Neural cell (in vitro differentiated cells): ENCODE results near the gene MVB12A. TPM values are rescaled to one million over a fixed set of nuclear protein-coding genes. Genes with fewer than 3 reads are reported as not detected.

Source experiments
- H2AFZ ChIP-seq: fragments of 200-600, 300-800 bp; sonication (generic), shearing (Covaris generic); 2 replicates; pipeline ENCODE4 v1.6.0; 2014; ENCODE audit warnings: low read depth, mild to moderate bottlenecking, antibody characterized with exemption, low read length, moderate library complexity
- H3F3A ChIP-seq: fragments of 200-600 bp; shearing (Covaris generic); 2 replicates; pipeline ENCODE4 v1.6.1; 2016; ENCODE audit warnings: mild to moderate bottlenecking, moderate library complexity, mixed read lengths, antibody characterized with exemption, low read length; ENCODE audit not compliant: insufficient read depth, poor library complexity, severe bottlenecking
- H3K27ac ChIP-seq: fragments of 200-600, 300-800 bp; sonication (generic), shearing (Covaris generic); 2 replicates; pipeline ENCODE4 v1.5.1; 2014; ENCODE audit warnings: mild to moderate bottlenecking, low read length, moderate library complexity
- H3K27me3 ChIP-seq: fragments of 300-800, 200-600 bp; sonication (generic), shearing (Covaris generic); 2 replicates; pipeline ENCODE4 v1.6.0; 2014; ENCODE audit warnings: mild to moderate bottlenecking, low read depth, low read length, moderate library complexity; ENCODE audit not compliant: insufficient read depth
- H3K36me3 ChIP-seq: fragments of 300-800, 200-600 bp; sonication (generic), shearing (Covaris generic); 2 replicates; pipeline ENCODE4 v1.5.1; 2014; ENCODE audit warnings: mild to moderate bottlenecking, antibody characterized with exemption, low read length, moderate library complexity; ENCODE audit not compliant: insufficient read depth
- H3K4me2 ChIP-seq: fragments of 300-800, 200-600 bp; sonication (generic), shearing (Covaris generic); 2 replicates; pipeline ENCODE4 v1.6.0; 2014; ENCODE audit warnings: mild to moderate bottlenecking, low read length
- H3K4me3 ChIP-seq: fragments of 300-800, 200-600 bp; sonication (generic), shearing (Covaris generic); 2 replicates; pipeline ENCODE4 v1.5.1; 2014; ENCODE audit warnings: mild to moderate bottlenecking, low read length, moderate library complexity
- H3K79me2 ChIP-seq: fragments of 200-600 bp; shearing (Covaris generic); replicated peaks from 2 replicates; pipeline ENCODE4 v1.6.0; 2014; ENCODE audit warnings: mild to moderate bottlenecking, low read length, moderate library complexity; ENCODE audit not compliant: insufficient read depth
- H3K9ac ChIP-seq: fragments of 300-800, 200-600 bp; sonication (generic), shearing (Covaris generic); 2 replicates; pipeline ENCODE4 v1.6.1; 2016; ENCODE audit warnings: mild to moderate bottlenecking, low read length, mixed read lengths
- H3K9me2 ChIP-seq: fragments of 200-600 bp; shearing (Covaris generic); 2 replicates; pipeline ENCODE4 v1.6.1; 2016; ENCODE audit warnings: mild to moderate bottlenecking, low read length, mixed read lengths; ENCODE audit not compliant: insufficient read depth
- H3K9me3 ChIP-seq: fragments of 200-600, 300-800 bp; sonication (generic), shearing (Covaris generic); 2 replicates; pipeline ENCODE4 v1.6.1; 2016; ENCODE audit warnings: mild to moderate bottlenecking, mixed run types, low read length, moderate library complexity, mixed read lengths
- H4K20me1 ChIP-seq: fragments of 200-600 bp; shearing (Covaris generic); 2 replicates; pipeline ENCODE4 v1.6.1; 2016; ENCODE audit warnings: mild to moderate bottlenecking, mixed run types; ENCODE audit not compliant: insufficient read depth
- CTCF ChIP-seq: fragments of 450-650 bp; IDR thresholded peaks from 2 replicates; pipeline ENCODE4 v1.5.1; 2014; ENCODE audit warnings: antibody characterized with exemption, mild to moderate bottlenecking, moderate library complexity; ENCODE audit not compliant: poor library complexity, severe bottlenecking
- EP300 ChIP-seq: fragments of 450-650 bp; conservative IDR thresholded peaks from 2 replicates; pipeline ENCODE4 v1.6.1; 2014; ENCODE audit warnings: antibody characterized with exemption, mild to moderate bottlenecking, moderate library complexity; ENCODE audit not compliant: poor library complexity, severe bottlenecking
- EZH2 ChIP-seq: fragments of 200-600, 300-800 bp; shearing (Covaris generic), sonication (generic); IDR thresholded peaks from 2 replicates; pipeline ENCODE4 v1.6.1; 2014; ENCODE audit warnings: antibody characterized with exemption, low read length, borderline replicate concordance, mild to moderate bottlenecking; ENCODE audit not compliant: insufficient read depth, poor library complexity, severe bottlenecking
- MXI1 ChIP-seq: fragments of 450-650 bp; conservative IDR thresholded peaks from 2 replicates; pipeline ENCODE4 v1.6.1; 2014; ENCODE audit warnings: antibody characterized with exemption, mild to moderate bottlenecking; ENCODE audit not compliant: poor library complexity, severe bottlenecking
- POLR2AphosphoS5 ChIP-seq: IDR thresholded peaks from 2 replicates; pipeline ENCODE4 v1.6.1; 2012
- RAD21 ChIP-seq: fragments of 450-650 bp; conservative IDR thresholded peaks from 2 replicates; pipeline ENCODE4 v1.6.1; 2014; ENCODE audit warnings: antibody characterized with exemption, mild to moderate bottlenecking, moderate library complexity
- REST ChIP-seq: IDR thresholded peaks from 2 replicates; pipeline ENCODE4 v1.6.1; 2012; ENCODE audit warnings: borderline replicate concordance
- SMC3 ChIP-seq: fragments of 450-650 bp; conservative IDR thresholded peaks from 2 replicates; pipeline ENCODE4 v1.6.1; 2014; ENCODE audit warnings: antibody characterized with exemption, mild to moderate bottlenecking, moderate library complexity; ENCODE audit not compliant: poor library complexity
- TAF1 ChIP-seq: IDR thresholded peaks from 2 replicates; pipeline ENCODE4 v1.6.1; 2012; ENCODE audit warnings: low read depth
- polyA plus RNA-seq: library from polyadenylated mRNA; depleted of rRNA; stranded (reverse); fragments of >200 nt; gene quantifications from 2 replicates; pipeline ENCODE4 v1.2.3, GENCODE V29; 2014

The MVB12A gene
- polyA plus RNA-seq, 1 donor from 2014 or later, result 43.8 TPM

- Histone ChIP-seq H3K4me2 (no peak overlapping the region), H2AFZ (no peak overlapping the region), H3K9ac (no peak overlapping the region), H3K27me3 (no peaks in the 10 kb centered on the region), H3K9me3 (no peaks in the 10 kb centered on the region), H3K9me2 (no peaks in the 10 kb centered on the region), H3K79me2 (no peaks in the 10 kb centered on the region), H3F3A (no peaks in the 10 kb centered on the region), H3K27ac (no peak overlapping the region), H3K4me3 (no peak overlapping the region), H4K20me1 (no peaks in the 10 kb centered on the region), H3K36me3 (no peaks in the 10 kb centered on the region)
- TF ChIP-seq EZH2 (no peak), RAD21 (no peak), SMC3 (no peak), EP300 (no peak), MXI1 (no peak)
These were observed 16.4 kb downstream of the MVB12A start for GRCh38 chr19:17436094-17436873.

GRCh38 chr19:17436874-17437267 lies 17.0 kb downstream of the MVB12A start:
- Histone ChIP-seq H3K9ac (no peak overlapping the region), H3K9me2 (no peaks in the 10 kb centered on the region), H2AFZ (no peak overlapping the region), H3F3A (no peaks in the 10 kb centered on the region), H3K4me3 (no peak overlapping the region), H4K20me1 (no peaks in the 10 kb centered on the region), H3K27me3 (no peaks in the 10 kb centered on the region), H3K79me2 (no peaks in the 10 kb centered on the region), H3K36me3 (no peaks in the 10 kb centered on the region), H3K4me2 (no peak overlapping the region), H3K9me3 (no peaks in the 10 kb centered on the region), H3K27ac (no peak overlapping the region)
- TF ChIP-seq RAD21 (no peak), TAF1 (no peak), MXI1 (no peak), EZH2 (no peak), SMC3 (no peak), POLR2AphosphoS5 (no peak), CTCF (no peak), EP300 (no peak), REST (no peak)
